Measurements from ENCODE around the gene ZNF441. TPM values are rescaled to one million over a fixed set of nuclear protein-coding genes. Genes with fewer than 3 reads are reported as not detected.

Gene ZNF441
- total and polyA plus RNA-seq, 10 of the 15 experiments (the other 5 are each of a cell fraction or from before 2014, with no cell fraction given), result 1.0 to 9.4 (median 4.3) TPM

DNA sequence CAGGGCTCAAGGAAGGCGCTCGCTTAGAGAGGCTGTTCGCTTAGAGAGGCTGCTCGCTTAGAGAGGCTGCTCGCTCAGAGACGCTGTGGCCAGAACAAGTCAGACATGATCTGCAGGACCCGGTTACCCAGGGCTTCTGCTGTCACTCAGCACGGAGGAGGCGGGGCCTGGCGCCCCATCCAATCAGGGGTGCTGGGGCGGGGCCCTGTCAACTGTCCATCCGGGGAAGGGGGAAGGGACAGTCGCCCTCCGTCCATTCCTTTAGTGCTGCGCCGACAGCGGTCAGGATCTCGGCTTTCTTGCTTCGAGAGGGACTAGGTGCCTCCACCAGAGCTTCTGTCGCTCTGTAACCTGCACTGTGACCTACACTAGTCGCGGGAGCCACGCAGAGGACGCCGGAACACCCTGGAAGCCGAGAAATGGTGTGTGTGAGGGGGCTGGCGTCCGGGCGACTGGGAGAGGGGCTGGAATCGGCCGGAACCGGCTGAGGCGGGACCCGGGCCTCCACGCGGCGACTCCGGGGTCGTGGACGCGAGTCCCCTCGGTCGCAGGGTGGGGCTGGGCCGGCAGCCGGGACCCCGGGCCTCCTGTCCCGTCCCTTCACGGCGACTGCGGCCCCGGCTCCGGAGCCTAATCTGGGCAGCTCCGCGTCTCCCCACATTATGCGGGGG is 47.4 kb downstream of the ZNF441 start, which contains the start of gene ZNF440:
TSS of gene ZNF440 (plus strand) at position 245 of the 671 bp plus-strand sequence. CDS start at position 420, 175 bp downstream.
- in situ Hi-C loops (cut with MboI) (no loop called here), intact Hi-C loops (cut with micrococcal nuclease; ENCODE audit: unreplicated experiment) (loop anchor here (5.0 kb wide), 1 partner anchor 217 kb away; the partner anchor contains the start of gene ZNF627)
- ATAC-seq (peak; percentile 100), FAIRE-seq (peak; percentile 88), DNase-seq (ENCODE audit: low read depth, low spot score) (peak; percentile 72)
- no peaks in the 10 kb centered on the region for H4K20me1 ChIP-seq (ENCODE audit: control insufficient read depth, insufficient read depth)
- peak within 1 kb of the TSS; percentile 84 for H3K9ac ChIP-seq (ENCODE audit: control insufficient read depth, insufficient read depth, low read length)
- POLR2A ChIA-PET, result interaction anchor here (0.6 to 1.2 kb wide), 2 partner anchors 16 to 278 kb away, joined by 3 to 5 read pairs; no protein-coding TSS in a partner anchor
- CTCF ChIA-PET, result interaction anchor here (1.2 to 5.9 kb wide), 4 partner anchors 16 to 115 kb away, joined by 3 to 74 read pairs (median 12); partner anchors contain the start of genes ZNF441 and ZNF491
- peak within 1 kb of the TSS; percentile 81 for H3K4me3 ChIP-seq
- peak within 1 kb of the TSS; percentile 91 for H3K4me2 ChIP-seq (ENCODE audit: control insufficient read depth, insufficient read depth)
- H3K79me2 ChIP-seq (ENCODE audit: control insufficient read depth, insufficient read depth, low read length), result peaks cover 7% of the 10 kb centered on the region; the same call in 1 of the 2 replicates
- H3K27ac ChIP-seq (ENCODE audit: control insufficient read depth, insufficient read depth), result peak within 1 kb of the TSS; percentile 84
- no peaks in the 10 kb centered on the region for H3K27me3 ChIP-seq (replicated peaks in 1 of 2; ENCODE audit: control insufficient read depth in 2 of 2, insufficient read depth in 2 of 2, low read length in 1 of 2)
- TSS peak; percentile 79 for BruUV-seq (replicated peaks)
- RAD21 ChIA-PET (ENCODE audit: unreplicated experiment), result interaction anchor here (1.1 to 3.9 kb wide), 3 partner anchors 16 to 155 kb away, joined by 3 to 27 read pairs (median 3); partner anchors contain the start of gene ZNF491
- WGBS (ENCODE audit: insufficient coverage, insufficient replicate concordance, low lambda C conversion rate, missing lambda C conversion rate), result under 1% methylated on average over 44 of the region's 55 CpGs
- SMC1A ChIA-PET (ENCODE audit: uncharacterized antibody, unreplicated experiment), result interaction anchor here (0.8 to 4.0 kb wide), 2 partner anchors 13 to 16 kb away, joined by 3 to 24 read pairs; partner anchors contain the start of gene ZNF491
- H2AFZ ChIP-seq (ENCODE audit: control insufficient read depth, low read depth, low read length), result peak within 1 kb of the TSS; percentile 100
- no peaks in the 10 kb centered on the region; the same call in 2 of the 3 replicates for H3K9me3 ChIP-seq (replicated peaks; ENCODE audit: control insufficient read depth, insufficient read depth, low read length)
- H3K36me3 ChIP-seq (ENCODE audit: control insufficient read depth in 2 of 2, insufficient read depth in 2 of 2, low read length in 1 of 2), result no peaks in the 10 kb centered on the region
- H3K4me1 ChIP-seq (ENCODE audit: control insufficient read depth, insufficient read depth, low read length), result peaks cover 7% of the 10 kb centered on the region
- no peak for TF ChIP-seq ZBTB4 (CRISPR knock-in tag; IDR thresholded peaks at IDR 0.05)
- TF ChIP-seq BRCA1 (IDR thresholded peaks at IDR 0.05; ENCODE audit: low read depth, low read length), result no peak
- no peak for TF ChIP-seq RCOR1 (conservative IDR thresholded peaks at IDR 0.05; ENCODE audit: low read depth, low read length)
- no peak for TF ChIP-seq CHD4 (IDR thresholded peaks at IDR 0.05)
- no peak for TF ChIP-seq ZNF24 (IDR thresholded peaks at IDR 0.05)
- 0 out of 2 replicates have a peak, but pooled peaks have one; percentile 26 for TF ChIP-seq CREB1 (IDR thresholded peaks at IDR 0.05; ENCODE audit: low read depth)
- TF ChIP-seq, protein P1, sequence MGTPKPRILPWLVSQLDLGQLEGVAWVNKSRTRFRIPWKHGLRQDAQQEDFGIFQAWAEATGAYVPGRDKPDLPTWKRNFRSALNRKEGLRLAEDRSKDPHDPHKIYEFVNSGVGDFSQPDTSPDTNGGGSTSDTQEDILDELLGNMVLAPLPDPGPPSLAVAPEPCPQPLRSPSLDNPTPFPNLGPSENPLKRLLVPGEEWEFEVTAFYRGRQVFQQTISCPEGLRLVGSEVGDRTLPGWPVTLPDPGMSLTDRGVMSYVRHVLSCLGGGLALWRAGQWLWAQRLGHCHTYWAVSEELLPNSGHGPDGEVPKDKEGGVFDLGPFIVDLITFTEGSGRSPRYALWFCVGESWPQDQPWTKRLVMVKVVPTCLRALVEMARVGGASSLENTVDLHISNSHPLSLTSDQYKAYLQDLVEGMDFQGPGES (IDR thresholded peaks at IDR 0.05), result peak; percentile 58; the same call in 1 of the 2 replicates
- no peak for TF ChIP-seq SMARCA5 (IDR thresholded peaks at IDR 0.05)
- peak; percentile 63 for TF ChIP-seq IKZF1 (conservative IDR thresholded peaks at IDR 0.05)
- TF ChIP-seq, protein P2, sequence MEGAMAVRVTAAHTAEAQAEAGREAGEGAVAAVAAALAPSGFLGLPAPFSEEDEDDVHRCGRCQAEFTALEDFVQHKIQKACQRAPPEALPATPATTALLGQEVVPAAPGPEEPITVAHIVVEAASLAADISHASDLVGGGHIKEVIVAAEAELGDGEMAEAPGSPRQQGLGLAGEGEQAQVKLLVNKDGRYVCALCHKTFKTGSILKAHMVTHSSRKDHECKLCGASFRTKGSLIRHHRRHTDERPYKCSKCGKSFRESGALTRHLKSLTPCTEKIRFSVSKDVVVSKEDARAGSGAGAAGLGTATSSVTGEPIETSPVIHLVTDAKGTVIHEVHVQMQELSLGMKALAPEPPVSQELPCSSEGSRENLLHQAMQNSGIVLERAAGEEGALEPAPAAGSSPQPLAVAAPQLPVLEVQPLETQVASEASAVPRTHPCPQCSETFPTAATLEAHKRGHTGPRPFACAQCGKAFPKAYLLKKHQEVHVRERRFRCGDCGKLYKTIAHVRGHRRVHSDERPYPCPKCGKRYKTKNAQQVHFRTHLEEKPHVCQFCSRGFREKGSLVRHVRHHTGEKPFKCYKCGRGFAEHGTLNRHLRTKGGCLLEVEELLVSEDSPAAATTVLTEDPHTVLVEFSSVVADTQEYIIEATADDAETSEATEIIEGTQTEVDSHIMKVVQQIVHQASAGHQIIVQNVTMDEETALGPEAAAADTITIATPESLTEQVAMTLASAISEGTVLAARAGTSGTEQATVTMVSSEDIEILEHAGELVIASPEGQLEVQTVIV (IDR thresholded peaks at IDR 0.05; ENCODE audit: borderline replicate concordance, partially characterized antibody), result no peak
- no peak for TF ChIP-seq RELB (IDR thresholded peaks at IDR 0.05; ENCODE audit: low read depth)
- no peak for TF ChIP-seq TCF7 (IDR thresholded peaks at IDR 0.05; ENCODE audit: borderline replicate concordance)
- TF ChIP-seq ZNF384 (IDR thresholded peaks at IDR 0.05; ENCODE audit: borderline replicate concordance, low read depth, low read length), result no peak
